Glutamatergic neuron (in vitro differentiated cells): ENCODE results near the gene PRKAR1B. TPM values are rescaled to one million over a fixed set of nuclear protein-coding genes. Genes with fewer than 3 reads are reported as not detected.
A peak's percentile ranks its signal among the peaks of the same experiment; 100 is the strongest.

Experiments
- DNase-seq: peaks from one replicate; pipeline ENCODE4 v3.0.0; 2022
- H3K27ac Mint-ChIP-seq: one replicate; pipeline ENCODE4 v1.8.0; 2020; ENCODE audit warnings: mild to moderate bottlenecking, mixed read lengths, inconsistent platforms; ENCODE audit not compliant: unreplicated experiment
- H3K27me3 Mint-ChIP-seq: one replicate; pipeline ENCODE4 v1.8.0; 2020; ENCODE audit warnings: mild to moderate bottlenecking, moderate library complexity, mixed read lengths, inconsistent platforms; ENCODE audit not compliant: unreplicated experiment
- H3K36me3 Mint-ChIP-seq: one replicate; pipeline ENCODE4 v1.8.0; 2020; ENCODE audit warnings: mild to moderate bottlenecking, mixed read lengths, inconsistent platforms; ENCODE audit not compliant: unreplicated experiment
- H3K4me1 Mint-ChIP-seq: one replicate; pipeline ENCODE4 v1.8.0; 2020; ENCODE audit warnings: mild to moderate bottlenecking, low read depth, mixed read lengths, inconsistent platforms; ENCODE audit not compliant: unreplicated experiment
- H3K4me3 Mint-ChIP-seq: one replicate; pipeline ENCODE4 v1.8.0; 2020; ENCODE audit warnings: mild to moderate bottlenecking, mixed read lengths, inconsistent platforms; ENCODE audit not compliant: unreplicated experiment
- H3K9me3 Mint-ChIP-seq: one replicate; pipeline ENCODE4 v1.8.0; 2020; ENCODE audit warnings: mild to moderate bottlenecking, moderate library complexity, mixed read lengths, inconsistent platforms; ENCODE audit not compliant: unreplicated experiment
- CTCF ChIP-seq: fragments of 200-600 bp; sonication (generic); IDR thresholded peaks from one replicate; pipeline ENCODE4 v1.5.0; 2021; ENCODE audit not compliant: partially characterized antibody, unreplicated experiment
- total RNA-seq: library from RNA; stranded (reverse); fragmentation: NEBNext Ultra II Directional; extraction: Animal tissue kit (Norgen Biotek cat#: 25700); gene quantifications from one replicate; pipeline ENCODE4 v1.2.1, GENCODE V29; 2021; ENCODE audit not compliant: unreplicated experiment

PRKAR1B gene
- total RNA-seq, 1 donor from 2014 or later: 12.8 TPM

GRCh38 chr7:575425-576366 is 151.4 kb downstream of the PRKAR1B start:
- TF ChIP-seq CTCF: no peak
- Mint-ChIP-seq H3K27me3 (peaks cover 11% of the 10 kb centered on the region), H3K9me3 (peaks cover 11% of the 10 kb centered on the region), H3K4me1 (peaks cover 14% of the 10 kb centered on the region), H3K27ac (peak overlapping the region; percentile 71), H3K4me3 (no peak overlapping the region), H3K36me3 (peaks cover 7% of the 10 kb centered on the region)
- DNase-seq: no peak

GRCh38 chr7:574661-575395 is 152.3 kb downstream of the PRKAR1B start:
- H3K27me3 Mint-ChIP-seq: peaks cover 11% of the 10 kb centered on the region
- H3K4me3 Mint-ChIP-seq: peak overlapping the region; percentile 44
- DNase-seq: peak; percentile 71
- TF ChIP-seq CTCF: no peak
- H3K27ac Mint-ChIP-seq: peak overlapping the region; percentile 71
- H3K36me3 Mint-ChIP-seq: peaks cover 7% of the 10 kb centered on the region
- peaks cover 11% of the 10 kb centered on the region for H3K9me3 Mint-ChIP-seq
- peaks cover 14% of the 10 kb centered on the region for H3K4me1 Mint-ChIP-seq

GRCh38 chr7:573933-574381 is 153.1 kb downstream of the PRKAR1B start:
- TF ChIP-seq CTCF: no peak

GRCh38 chr7:573269-573932 is 153.7 kb downstream of the PRKAR1B start:
- Mint-ChIP-seq H3K27ac (peak overlapping the region; percentile 83), H3K27me3 (peaks cover 11% of the 10 kb centered on the region), H3K4me3 (peak overlapping the region; percentile 63)

More at GRCh38 chr7:573933-574381, 153.1 kb downstream of the PRKAR1B start:
- H3K27me3 Mint-ChIP-seq: peaks cover 11% of the 10 kb centered on the region
- peaks cover 7% of the 10 kb centered on the region for H3K36me3 Mint-ChIP-seq
- peak overlapping the region; percentile 71 for H3K27ac Mint-ChIP-seq
- peaks cover 14% of the 10 kb centered on the region for H3K4me1 Mint-ChIP-seq
- no peak for DNase-seq
- H3K9me3 Mint-ChIP-seq: peaks cover 11% of the 10 kb centered on the region
- no peak overlapping the region for H3K4me3 Mint-ChIP-seq

More at GRCh38 chr7:573269-573932, 153.7 kb downstream of the PRKAR1B start:
- Mint-ChIP-seq H3K36me3 (peaks cover 7% of the 10 kb centered on the region), H3K9me3 (peaks cover 11% of the 10 kb centered on the region), H3K4me1 (peaks cover 14% of the 10 kb centered on the region)
- TF ChIP-seq CTCF: no peak
- peak; percentile 48 for DNase-seq
